Prostate gland (tissue), 2 donors: Measurements from ENCODE around the gene RYR3. TPM values are rescaled to one million over a fixed set of nuclear protein-coding genes. Genes with fewer than 3 reads are reported as not detected.

ENCODE experiments used
- DNase-seq: peaks from one replicate; pipeline ENCODE4 v3.0.0-alpha.2; 2019; ENCODE audit warnings: low spot score
- H3K27ac ChIP-seq, 2 donors: fragments of 200-600 bp; sonication (generic); 2 replicates each; pipeline ENCODE4 v1.5.1; 2017 to 2019
- H3K27me3 ChIP-seq: fragments of 200-600 bp; sonication (generic); replicated peaks from 2 replicates; pipeline ENCODE4 v1.5.1; 2019; ENCODE audit not compliant: insufficient read depth
- H3K36me3 ChIP-seq, 2 donors: fragments of 200-600 bp; sonication (generic); 1 replicate in 1 of 2; 2 replicates in 1 of 2; pipeline versions ENCODE4 v1.5.1 to v1.8.1; 2017 to 2019
- H3K4me1 ChIP-seq: fragments of 200-600 bp; sonication (generic); replicated peaks from 2 replicates; pipeline ENCODE4 v1.5.1; 2019
- H3K4me3 ChIP-seq, 2 donors: fragments of 200-600 bp; sonication (generic); 2 replicates each; pipeline ENCODE4 v1.5.1; 2017 to 2019
- H3K9me3 ChIP-seq: fragments of 200-600 bp; sonication (generic); 2 replicates; pipeline ENCODE4 v1.5.1; 2017
- CTCF ChIP-seq, 4 experiments: fragments of 200-600 bp in 2 of 4; fragments of 450-650 bp in 2 of 4; sonication (generic) in 2 of 4; IDR thresholded peaks; 1 replicate in 3 of 4; 2 replicates in 1 of 4; pipeline ENCODE4 v1.5.1; 2016 to 2019; ENCODE audit warnings: antibody characterized with exemption in 4 of 4, mild to moderate bottlenecking in 2 of 4, moderate library complexity in 2 of 4
- POLR2A ChIP-seq: fragments of 450-650 bp; IDR thresholded peaks from one replicate; pipeline ENCODE4 v1.6.1; 2016; ENCODE audit warnings: antibody characterized with exemption, mild to moderate bottlenecking
- POLR2AphosphoS5 ChIP-seq: sonication (generic); formaldehyde crosslinking; IDR thresholded peaks from one replicate; pipeline ENCODE4 v1.6.1; 2017; ENCODE audit warnings: antibody characterized with exemption
- WGBS: methylation state at CpG from one replicate; pipeline ENCODE4 v1.1.5; 2018; 5-methylcytosine and 5-hydroxymethylcytosine counted together
- intact Hi-C: fragments of 100-400 bp; cut with DNase I; formaldehyde crosslinking; loops from one replicate; pipeline ENCODE4 v1.14.2; 2022
- total RNA-seq, 2 donors: library from RNA; depleted of rRNA; stranded (reverse); fragments of >200 nt; gene quantifications; one replicate each; pipeline ENCODE4 v1.1.0, GENCODE V29; 2016

The RYR3 gene
- total RNA-seq, 2 donors from 2014 or later: 0.41 to 2.3 TPM

GRCh38 chr15:33279613-33280205 lies 31.1 kb upstream of the RYR3 start:
- H3K4me3 ChIP-seq: no peak overlapping the region
- intact Hi-C loops: no loop called here

DNA sequence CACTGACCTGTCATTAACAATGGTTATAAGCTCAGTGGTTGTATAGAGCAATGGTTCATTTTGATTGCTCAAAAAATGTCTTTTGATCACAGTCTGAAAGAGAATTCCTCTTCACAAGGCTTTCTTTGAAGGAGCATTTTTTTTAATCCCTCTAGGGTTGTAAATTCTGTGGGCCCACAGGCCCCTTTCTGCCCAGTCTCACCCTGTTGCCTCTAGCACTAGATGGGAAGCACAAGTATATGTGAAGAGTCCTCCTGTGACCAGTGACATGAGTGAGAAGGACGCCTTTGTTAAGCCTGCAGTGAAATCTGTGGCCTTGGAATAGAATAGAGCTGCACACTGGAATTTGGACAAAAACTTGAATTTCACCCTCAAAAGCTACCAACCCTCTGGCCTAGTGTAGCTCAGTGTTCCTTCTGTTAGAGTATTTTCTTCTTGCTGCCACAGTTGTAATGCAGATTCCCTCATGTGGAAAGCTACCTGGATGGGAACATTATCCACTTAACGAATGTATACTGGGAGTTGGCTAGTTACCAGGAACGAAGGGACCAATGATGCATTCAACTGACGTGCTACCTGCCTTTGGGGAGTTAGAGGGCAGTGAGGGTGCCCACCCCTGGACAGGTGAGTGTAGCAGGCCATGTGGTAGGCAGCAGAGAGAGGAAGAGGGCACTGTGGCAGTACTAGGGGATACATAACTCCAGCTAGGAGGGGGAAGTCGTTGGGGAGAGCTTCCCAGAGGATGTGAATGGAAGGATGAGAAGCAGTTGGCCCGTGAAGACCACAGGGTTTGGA lies 28.3 kb upstream of the RYR3 start:
- no peaks in the 10 kb centered on the region for H3K4me1 ChIP-seq
- DNase-seq: no peak
- TF ChIP-seq POLR2AphosphoS5 (no peak), CTCF (IDR thresholded peaks at IDR 0.05) (no peak), POLR2A (no peak)
- no peaks in the 10 kb centered on the region for H3K36me3 ChIP-seq
- H3K27me3 ChIP-seq: no peaks in the 10 kb centered on the region
- no peak overlapping the region for H3K27ac ChIP-seq
- H3K9me3 ChIP-seq: no peaks in the 10 kb centered on the region
- H3K4me3 ChIP-seq: no peak overlapping the region
- 73% methylated on average over 6 of the region's 6 CpGs for WGBS
- intact Hi-C loops: no loop called here

More at GRCh38 chr15:33279613-33280205, 31.1 kb upstream of the RYR3 start:
- no peak for TF ChIP-seq CTCF (IDR thresholded peaks at IDR 0.05)
- no peak for TF ChIP-seq POLR2A
- TF ChIP-seq POLR2AphosphoS5: no peak
- H3K27me3 ChIP-seq: no peaks in the 10 kb centered on the region
- WGBS: 88% methylated on average over 6 of the region's 6 CpGs
- no peaks in the 10 kb centered on the region for H3K36me3 ChIP-seq
- DNase-seq: no peak
- no peaks in the 10 kb centered on the region for H3K9me3 ChIP-seq
- H3K4me1 ChIP-seq: no peaks in the 10 kb centered on the region
- H3K27ac ChIP-seq: no peak overlapping the region

GRCh38 chr15:33283576-33283975 lies 27.2 kb upstream of the RYR3 start:
- Histone ChIP-seq H3K27me3 (no peaks in the 10 kb centered on the region), H3K9me3 (no peaks in the 10 kb centered on the region), H3K36me3 (no peaks in the 10 kb centered on the region), H3K4me1 (no peaks in the 10 kb centered on the region), H3K4me3 (no peak overlapping the region), H3K27ac (no peak overlapping the region)
- no peak for DNase-seq
- 64% methylated on average over 2 of the region's 2 CpGs for WGBS
- intact Hi-C loops: no loop called here
- no peak for TF ChIP-seq POLR2A

DNA sequence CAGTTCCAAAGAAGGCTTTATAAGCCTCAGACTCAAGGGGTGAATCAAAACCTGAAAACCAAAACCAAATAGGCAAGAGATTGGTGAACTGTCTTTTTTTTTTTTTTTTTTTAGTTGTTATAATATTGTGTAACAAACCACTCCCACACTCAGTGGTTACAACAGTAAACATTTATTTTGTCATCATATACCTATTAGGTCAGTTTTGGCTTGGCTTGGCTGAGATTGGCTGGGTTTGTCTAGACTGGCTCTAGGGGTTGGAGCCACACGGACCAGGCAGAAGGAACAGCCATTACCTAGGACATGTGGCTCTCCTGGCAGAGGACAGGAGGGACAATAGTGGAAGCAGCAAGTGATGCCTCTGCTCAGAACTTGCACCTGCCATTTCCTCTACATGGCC lies 26.4 kb upstream of the RYR3 start:
- no peaks in the 10 kb centered on the region for H3K4me1 ChIP-seq
- no peaks in the 10 kb centered on the region for H3K9me3 ChIP-seq
- no peaks in the 10 kb centered on the region for H3K36me3 ChIP-seq
- no peak overlapping the region for H3K27ac ChIP-seq
- TF ChIP-seq POLR2AphosphoS5 (no peak), POLR2A (no peak), CTCF (IDR thresholded peaks at IDR 0.05) (no peak)
- 68% methylated on average over 1 of the region's 1 CpG for WGBS
- H3K4me3 ChIP-seq: no peak overlapping the region
- intact Hi-C loops: no loop called here
- no peaks in the 10 kb centered on the region for H3K27me3 ChIP-seq
- no peak for DNase-seq

DNA sequence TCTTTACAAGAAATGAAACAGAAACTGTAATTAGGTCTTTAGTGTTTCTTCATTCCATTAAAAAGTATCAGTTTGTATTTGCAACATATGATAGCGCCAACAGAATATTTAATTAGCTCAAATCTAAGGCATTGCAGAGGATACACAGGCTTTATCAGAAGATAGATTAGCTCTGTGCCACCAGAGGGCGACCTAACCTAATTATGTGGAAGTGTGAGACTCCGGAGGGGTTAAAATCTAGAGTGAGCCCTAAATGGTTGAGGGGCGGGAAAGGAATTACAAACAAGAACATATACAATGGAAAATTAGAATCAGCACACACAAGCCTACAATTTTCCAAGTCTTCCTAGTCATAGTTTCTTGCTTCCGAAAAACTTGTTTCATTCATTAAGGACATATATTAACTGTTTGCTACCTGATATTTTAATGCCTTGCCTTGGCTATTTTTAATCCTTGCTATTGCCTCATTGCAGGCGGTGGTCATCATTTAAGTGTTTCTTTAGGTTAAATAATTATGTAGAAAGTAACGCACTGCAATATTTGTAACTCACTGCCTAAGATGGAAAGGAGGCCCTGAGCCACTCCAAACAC lies 18.0 kb upstream of the RYR3 start:
- no peak overlapping the region for H3K27ac ChIP-seq
- WGBS: 25% methylated on average over 7 of the region's 7 CpGs
- no peaks in the 10 kb centered on the region for H3K27me3 ChIP-seq
- no peak overlapping the region for H3K4me3 ChIP-seq
- no peaks in the 10 kb centered on the region for H3K36me3 ChIP-seq
- no peaks in the 10 kb centered on the region for H3K4me1 ChIP-seq
- TF ChIP-seq CTCF (IDR thresholded peaks at IDR 0.05): peak; percentile 19 to 66 (median 60)
- no peak for TF ChIP-seq POLR2AphosphoS5
- DNase-seq: peak; percentile 54
- intact Hi-C loops: loop anchor here (2.0 kb wide), 1 partner anchor 408 kb away; no protein-coding TSS in a partner anchor
- no peaks in the 10 kb centered on the region for H3K9me3 ChIP-seq
